ENCODE data around the gene R3HDML.

R3HDML gene

GRCh38 chr20:44362466-44362940 lies 25.7 kb downstream of the R3HDML start:
- DNase-seq (ENCODE audit: low read depth, low spot score): no peak

- no peak for DNase-seq (ENCODE audit: low read depth, low spot score)
These were observed 27.2 kb downstream of the R3HDML start for GRCh38 chr20:44364068-44364467.

GRCh38 chr20:44364780-44365179 lies 27.9 kb downstream of the R3HDML start:
- DNase-seq (ENCODE audit: low read depth, low spot score): no peak

- no peak for DNase-seq (ENCODE audit: low read depth, low spot score)
These were observed 30.9 kb downstream of the R3HDML start for GRCh38 chr20:44367746-44368145.

- DNase-seq (ENCODE audit: low read depth, low spot score): no peak
These were observed 33.9 kb downstream of the R3HDML start for GRCh38 chr20:44370639-44371218.

GRCh38 chr20:44382641-44383040 lies 45.8 kb downstream of the R3HDML start:
- no peak for DNase-seq (ENCODE audit: low read depth, low spot score)

- peak; percentile 78 for DNase-seq (ENCODE audit: low read depth, low spot score)
These were observed 47.7 kb downstream of the R3HDML start for GRCh38 chr20:44384423-44385027.

GRCh38 chr20:44388466-44389023 lies 51.7 kb downstream of the R3HDML start:
- peak; percentile 80 for DNase-seq (ENCODE audit: low read depth, low spot score)

- no peak for DNase-seq (ENCODE audit: low read depth, low spot score)
These were observed 53.0 kb downstream of the R3HDML start for GRCh38 chr20:44389871-44390270.

GRCh38 chr20:44390280-44390679 lies 53.4 kb downstream of the R3HDML start:
- no peak for DNase-seq (ENCODE audit: low read depth, low spot score)

GRCh38 chr20:44392088-44392775 lies 55.4 kb downstream of the R3HDML start:
- no peak for DNase-seq (ENCODE audit: low read depth, low spot score)

- DNase-seq (ENCODE audit: low read depth, low spot score): no peak
These were observed 56.1 kb downstream of the R3HDML start for GRCh38 chr20:44392776-44393607.

GRCh38 chr20:44393608-44394451 lies 57.0 kb downstream of the R3HDML start:
- DNase-seq (ENCODE audit: low read depth, low spot score): no peak

- DNase-seq (ENCODE audit: low read depth, low spot score): no peak
These were observed 57.5 kb downstream of the R3HDML start for GRCh38 chr20:44394452-44394701.

- no peak for DNase-seq (ENCODE audit: low read depth, low spot score)
These were observed 58.0 kb downstream of the R3HDML start for GRCh38 chr20:44394702-44395460.

- DNase-seq (ENCODE audit: low read depth, low spot score): no peak
These were observed 58.9 kb downstream of the R3HDML start for GRCh38 chr20:44395461-44396340.

GRCh38 chr20:44396369-44397130 lies 59.7 kb downstream of the R3HDML start:
- no peak for DNase-seq (ENCODE audit: low read depth, low spot score)

- DNase-seq (ENCODE audit: low read depth, low spot score): no peak
These were observed 61.5 kb downstream of the R3HDML start for GRCh38 chr20:44398335-44398734.

GRCh38 chr20:44399446-44399845 lies 62.6 kb downstream of the R3HDML start:
- no peak for DNase-seq (ENCODE audit: low read depth, low spot score)
